Measurements from ENCODE around the gene ALB.
"Not testable (repeated sequence)": the region's sequence is repeated elsewhere in the genome, so short reads cannot be mapped to it uniquely, and the experiment has no call there.

ALB gene

DNA sequence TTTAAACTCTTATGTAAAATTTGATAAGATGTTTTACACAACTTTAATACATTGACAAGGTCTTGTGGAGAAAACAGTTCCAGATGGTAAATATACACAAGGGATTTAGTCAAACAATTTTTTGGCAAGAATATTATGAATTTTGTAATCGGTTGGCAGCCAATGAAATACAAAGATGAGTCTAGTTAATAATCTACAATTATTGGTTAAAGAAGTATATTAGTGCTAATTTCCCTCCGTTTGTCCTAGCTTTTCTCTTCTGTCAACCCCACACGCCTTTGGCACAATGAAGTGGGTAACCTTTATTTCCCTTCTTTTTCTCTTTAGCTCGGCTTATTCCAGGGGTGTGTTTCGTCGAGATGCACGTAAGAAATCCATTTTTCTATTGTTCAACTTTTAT lies at the start of gene ALB:
Gene ALB, plus strand, starts transcription at position 246 of the 400 bp plus-strand sequence. Its CDS starts 41 bp downstream, at position 287.
- DNase-seq (ENCODE audit: low read depth) = no peak

DNA sequence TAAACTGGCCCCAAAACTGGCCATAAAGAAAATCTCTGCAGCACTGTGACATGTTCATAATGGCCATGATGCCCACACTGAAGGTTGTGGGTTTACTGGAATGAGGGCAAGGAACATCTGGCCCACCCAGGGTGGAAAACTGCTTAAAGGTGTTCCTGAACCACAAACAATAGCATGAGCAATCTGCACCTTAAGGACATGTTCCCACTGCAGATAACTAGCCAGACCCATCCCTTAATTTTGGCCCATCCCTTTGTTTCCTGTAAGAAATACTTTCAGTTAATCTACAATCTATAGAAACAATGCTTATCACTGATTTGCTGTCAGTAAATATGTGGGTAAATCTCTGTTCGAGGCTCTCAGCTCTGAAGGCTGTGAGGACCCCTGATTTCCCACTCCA lies 46.9 kb upstream of the ALB start:
- not testable (repeated sequence) for DNase-seq (ENCODE audit: low read depth)

DNA sequence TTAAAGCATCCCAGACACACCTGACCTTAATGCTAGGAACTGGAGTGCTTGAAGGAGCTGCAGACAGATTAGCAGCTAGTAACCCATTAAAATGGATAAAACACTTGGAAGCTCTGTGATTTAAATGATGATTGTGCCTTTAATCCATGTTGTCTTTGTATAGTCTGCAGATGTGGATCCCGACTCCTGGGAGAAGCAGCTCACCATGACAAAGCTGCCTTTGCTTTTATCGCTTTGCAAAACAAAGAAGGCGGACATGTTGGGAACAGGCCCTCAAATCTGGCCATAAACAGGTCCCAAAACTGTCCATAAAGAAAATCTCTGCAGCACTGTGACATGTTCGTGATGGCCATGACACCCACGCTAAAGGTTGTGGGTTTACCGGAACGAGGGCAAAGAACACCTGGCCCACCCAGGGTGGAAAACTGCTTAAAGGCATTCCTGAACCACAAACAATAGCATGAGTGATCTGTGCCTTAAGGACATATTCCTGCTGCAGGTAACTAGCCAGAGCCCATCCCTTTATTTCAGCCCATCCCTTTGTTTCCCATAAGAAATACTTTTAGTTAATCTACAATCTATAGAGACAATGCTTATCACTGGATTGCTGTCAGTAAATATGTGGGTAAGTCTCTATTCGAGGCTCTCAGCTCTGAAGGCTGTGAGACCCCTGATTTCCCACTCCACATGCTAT lies 34.4 kb upstream of the ALB start:
- DNase-seq (ENCODE audit: low read depth) = not testable (repeated sequence)

DNA sequence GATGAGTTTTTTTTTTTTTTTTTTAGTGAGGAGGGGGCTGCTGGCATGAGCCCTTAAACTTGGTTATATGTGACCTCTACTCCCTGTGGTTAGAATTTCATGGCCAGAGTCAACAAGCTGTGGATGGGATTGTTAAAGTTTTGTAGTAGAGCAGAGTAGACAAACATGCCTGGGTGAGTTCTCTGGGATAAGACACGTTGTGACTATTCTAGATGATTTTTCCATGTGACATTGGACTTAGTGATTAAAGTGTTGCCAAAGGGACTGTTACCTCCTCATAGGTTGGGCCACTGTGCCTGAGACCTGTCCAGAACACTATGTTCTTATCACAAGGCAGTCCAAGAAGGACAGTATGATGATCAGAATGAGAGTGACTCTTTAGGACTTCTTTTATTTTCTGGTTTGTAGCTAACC lies 28.8 kb upstream of the ALB start:
- DNase-seq (ENCODE audit: low read depth) = no peak

DNA sequence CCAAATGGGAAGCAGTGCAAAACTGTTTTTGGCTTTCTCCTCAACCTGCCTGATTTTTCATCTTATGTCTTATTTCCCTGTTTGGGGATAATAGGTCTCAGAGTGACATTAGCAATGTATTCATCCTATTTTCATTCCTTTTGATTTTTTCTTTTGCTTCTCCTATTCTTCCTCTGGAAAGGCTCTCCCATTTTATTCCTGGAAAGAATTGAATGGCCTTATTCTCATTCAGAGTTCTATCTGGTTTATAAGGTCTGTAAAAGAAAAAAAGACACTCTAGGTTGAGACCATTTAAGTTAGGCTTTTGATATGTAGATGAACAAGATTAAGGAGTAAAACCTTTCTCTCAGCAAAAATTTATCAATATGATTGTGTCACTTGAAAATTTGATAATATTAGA lies 27.8 kb upstream of the ALB start:
- DNase-seq (ENCODE audit: low read depth) = no peak

DNA sequence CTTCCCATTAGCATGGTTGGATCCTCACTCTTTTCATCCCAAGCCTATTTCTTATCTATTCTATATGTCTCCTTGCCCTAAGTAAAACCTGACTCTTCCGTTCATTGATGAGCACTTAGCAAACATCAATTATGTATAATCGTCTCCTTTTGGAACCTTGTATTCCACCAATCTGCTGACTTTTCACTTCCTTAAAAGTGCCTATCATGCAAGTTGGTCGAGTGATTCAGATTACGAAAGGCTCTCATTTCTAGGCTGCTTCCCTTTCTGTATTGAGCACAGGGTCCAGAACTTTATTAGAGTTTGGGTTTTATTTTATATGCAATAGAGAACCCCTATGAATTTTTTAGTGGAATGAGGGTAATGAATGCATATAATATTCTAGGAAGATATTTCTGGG lies 27.1 kb upstream of the ALB start:
- no peak for DNase-seq (ENCODE audit: low read depth)

DNA sequence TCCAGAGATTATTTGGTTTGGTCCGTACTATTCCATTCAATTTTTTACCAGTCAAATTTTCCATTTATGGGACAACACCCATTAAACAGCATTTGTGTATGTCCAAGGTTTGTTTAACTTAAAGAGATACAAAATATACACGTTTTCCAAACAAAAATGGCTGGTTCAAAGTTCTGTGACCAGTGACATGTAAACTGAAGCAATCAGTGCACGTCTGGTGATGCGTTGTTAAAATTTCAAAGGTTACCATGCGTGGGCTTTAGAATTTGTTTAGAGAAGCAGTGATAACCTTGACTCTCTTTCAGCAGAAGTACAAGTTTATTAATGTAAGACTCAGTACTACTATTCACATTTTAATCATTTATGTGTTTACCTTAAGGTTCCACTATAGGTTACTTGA lies 25.2 kb upstream of the ALB start:
- DNase-seq (ENCODE audit: low read depth) = no peak

DNA sequence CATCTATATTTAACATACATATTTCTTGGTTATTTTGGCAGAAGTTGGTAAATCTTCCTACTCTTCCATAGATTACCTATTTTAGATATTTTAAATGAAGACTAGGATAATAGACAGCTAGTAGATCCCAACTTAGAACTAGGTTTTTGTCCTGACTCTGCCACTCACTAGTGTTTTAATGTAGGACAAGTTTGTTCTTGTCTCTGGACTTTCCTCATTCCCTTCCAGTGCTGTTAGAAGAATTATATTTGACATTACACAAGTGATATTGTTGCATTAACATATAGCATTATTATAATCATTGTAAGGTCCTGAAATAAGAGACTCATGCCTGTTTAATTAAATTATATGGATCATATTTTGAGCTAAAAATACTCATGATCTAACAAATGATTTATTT lies 24.1 kb upstream of the ALB start:
- DNase-seq (ENCODE audit: low read depth) = no peak

DNA sequence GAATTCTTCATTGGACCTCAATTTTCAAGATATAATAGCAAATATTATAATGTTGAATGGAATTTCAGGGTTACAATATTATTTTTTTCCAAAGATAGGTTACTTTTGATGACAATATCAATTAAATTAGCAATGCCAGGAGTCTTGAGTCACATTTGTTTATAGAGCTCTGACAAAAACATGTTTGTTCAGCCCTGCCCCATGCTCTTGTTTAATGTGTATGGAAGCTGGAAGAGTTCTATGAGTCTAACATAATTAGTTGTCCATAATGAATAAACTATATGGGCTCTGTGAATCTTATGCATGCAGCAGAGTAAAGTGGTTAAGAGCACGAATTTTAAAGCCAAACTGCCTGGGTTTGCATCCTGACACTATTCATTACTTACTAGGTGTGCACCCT lies 22.9 kb upstream of the ALB start:
- DNase-seq (ENCODE audit: low read depth) = no peak

DNA sequence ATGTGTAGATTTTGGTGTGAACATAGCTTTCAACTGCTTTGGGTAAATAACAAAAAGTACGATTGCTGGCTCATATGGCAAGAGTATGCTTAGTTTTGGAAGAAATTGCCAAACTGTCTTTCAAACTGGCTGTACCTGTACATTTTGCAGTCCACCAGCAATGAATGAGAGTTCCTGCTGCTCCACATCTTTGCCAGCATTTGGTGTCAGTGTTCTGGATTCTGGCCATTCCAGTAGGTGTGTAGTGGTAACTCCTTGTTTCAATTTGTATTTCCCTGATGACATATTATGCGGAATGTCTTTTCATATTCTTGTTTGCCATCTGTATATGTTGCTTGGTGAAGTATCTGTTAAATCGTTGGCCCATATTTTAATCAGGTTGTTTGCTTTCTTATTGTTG lies 20.6 kb upstream of the ALB start:
- DNase-seq (ENCODE audit: low read depth) = no peak

DNA sequence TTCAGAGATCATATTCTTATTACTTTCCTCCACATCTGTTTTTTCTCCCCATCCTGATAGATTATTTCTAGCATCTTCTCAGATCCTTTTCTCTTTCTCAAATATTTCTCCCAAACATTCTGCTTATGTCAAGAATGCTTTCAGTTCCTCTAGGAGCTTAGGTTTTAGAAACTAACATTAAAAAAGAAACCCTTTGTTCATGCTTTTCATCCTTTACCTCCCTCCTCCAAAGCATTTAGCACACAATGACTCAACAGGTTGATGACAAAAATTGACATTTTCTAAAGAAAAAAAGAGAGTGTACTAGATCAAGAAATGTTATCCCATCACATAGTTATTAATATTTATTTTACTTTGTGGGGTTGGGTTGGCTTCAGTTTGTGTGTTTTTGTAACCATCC lies 16.5 kb upstream of the ALB start:
- DNase-seq (ENCODE audit: low read depth) = no peak

DNA sequence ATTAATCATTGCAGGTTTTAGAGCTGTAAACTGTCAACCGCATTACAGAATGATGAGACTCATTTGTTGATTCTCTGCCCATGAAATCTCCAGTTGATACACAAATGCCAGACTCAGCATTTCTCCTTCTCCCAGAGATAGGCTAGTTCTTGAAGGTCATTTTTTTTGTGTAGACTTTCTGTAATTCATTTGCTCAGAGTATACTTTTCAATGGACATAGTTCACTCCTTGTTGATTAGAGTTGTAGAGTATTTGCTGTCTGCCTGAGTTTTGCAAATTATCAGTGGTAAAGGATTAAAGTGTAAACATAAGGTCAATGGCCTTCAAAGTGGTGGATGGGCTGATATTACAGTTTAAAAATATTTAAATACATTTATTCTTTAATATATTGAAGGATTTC lies 15.2 kb upstream of the ALB start:
- DNase-seq (ENCODE audit: low read depth) = no peak

DNA sequence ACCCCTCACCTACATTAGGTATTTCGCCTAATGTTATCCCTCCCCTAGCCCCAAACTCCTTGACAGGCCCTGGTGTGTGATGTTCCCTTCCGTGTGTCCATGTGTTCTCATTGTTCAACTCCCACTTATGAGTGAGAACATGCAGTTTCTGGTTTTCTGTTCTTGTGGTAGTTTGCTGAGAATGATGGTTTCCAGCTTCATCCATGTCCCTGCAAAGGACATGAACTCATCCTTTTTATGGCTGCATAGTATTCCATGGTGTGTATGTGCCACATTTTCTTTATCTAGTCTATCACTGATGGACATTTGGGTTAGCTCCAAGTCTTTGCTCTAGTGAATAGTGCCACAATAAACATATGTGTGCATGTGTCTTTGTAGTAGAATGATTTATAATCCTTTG lies 14.4 kb upstream of the ALB start:
- not testable (repeated sequence) for DNase-seq (ENCODE audit: low read depth)

DNA sequence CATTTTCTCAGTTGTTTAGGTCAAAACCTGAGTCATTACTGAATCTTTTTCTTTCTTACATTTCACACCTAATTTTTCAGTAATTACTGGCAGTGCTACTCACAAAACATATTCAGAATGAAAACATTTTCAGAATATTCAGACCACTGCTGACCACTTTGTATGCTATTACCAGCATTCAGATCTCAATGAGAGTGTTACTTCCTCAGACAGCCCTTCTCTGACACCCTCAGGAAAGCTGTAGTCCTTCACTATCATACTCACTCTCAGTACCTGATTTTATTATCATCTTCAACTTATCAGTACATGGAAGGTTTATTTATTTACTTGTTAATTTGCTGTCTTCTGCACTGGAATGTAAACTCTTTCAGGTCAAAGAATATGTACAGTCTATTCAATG lies 12.3 kb upstream of the ALB start:
- no peak for DNase-seq (ENCODE audit: low read depth)

DNA sequence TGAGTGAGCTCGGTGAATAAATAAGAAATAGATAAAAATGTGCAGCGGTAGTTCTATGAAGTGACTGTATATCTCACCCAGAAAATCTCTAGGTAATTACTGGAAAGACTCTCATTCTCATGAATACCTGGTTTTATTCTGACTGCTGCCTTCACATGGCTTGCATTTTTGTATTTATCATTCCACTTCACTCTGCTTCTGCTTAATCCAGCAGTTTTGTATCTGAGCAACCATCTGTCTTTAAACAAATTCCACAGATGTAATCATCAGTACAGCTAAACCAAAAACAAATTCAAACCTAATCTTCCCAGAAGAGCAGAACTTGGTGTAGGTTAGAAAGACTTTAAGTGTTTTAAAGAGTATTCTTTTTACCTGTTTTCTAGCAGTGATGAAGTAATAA lies 11.2 kb upstream of the ALB start:
- DNase-seq (ENCODE audit: low read depth) = peak; percentile 4

DNA sequence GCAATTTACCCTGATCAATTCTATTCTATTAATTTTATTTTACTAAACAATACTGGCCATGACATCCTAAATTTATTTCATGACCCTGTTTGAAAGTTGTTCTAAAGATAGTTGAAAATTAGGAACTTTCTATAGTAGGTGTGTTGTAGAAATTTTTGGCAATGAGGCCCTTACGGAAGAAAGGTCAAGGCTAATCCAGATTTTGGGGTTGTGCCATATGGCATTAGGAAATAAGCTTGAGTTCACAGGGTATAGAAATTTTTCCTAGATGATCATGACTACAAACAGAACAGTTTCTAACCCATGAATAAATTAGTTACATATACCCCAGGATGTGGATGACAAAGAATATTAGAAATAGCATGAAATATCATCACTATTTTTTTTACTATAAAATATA lies 7.8 kb upstream of the ALB start:
- DNase-seq (ENCODE audit: low read depth) = no peak

DNA sequence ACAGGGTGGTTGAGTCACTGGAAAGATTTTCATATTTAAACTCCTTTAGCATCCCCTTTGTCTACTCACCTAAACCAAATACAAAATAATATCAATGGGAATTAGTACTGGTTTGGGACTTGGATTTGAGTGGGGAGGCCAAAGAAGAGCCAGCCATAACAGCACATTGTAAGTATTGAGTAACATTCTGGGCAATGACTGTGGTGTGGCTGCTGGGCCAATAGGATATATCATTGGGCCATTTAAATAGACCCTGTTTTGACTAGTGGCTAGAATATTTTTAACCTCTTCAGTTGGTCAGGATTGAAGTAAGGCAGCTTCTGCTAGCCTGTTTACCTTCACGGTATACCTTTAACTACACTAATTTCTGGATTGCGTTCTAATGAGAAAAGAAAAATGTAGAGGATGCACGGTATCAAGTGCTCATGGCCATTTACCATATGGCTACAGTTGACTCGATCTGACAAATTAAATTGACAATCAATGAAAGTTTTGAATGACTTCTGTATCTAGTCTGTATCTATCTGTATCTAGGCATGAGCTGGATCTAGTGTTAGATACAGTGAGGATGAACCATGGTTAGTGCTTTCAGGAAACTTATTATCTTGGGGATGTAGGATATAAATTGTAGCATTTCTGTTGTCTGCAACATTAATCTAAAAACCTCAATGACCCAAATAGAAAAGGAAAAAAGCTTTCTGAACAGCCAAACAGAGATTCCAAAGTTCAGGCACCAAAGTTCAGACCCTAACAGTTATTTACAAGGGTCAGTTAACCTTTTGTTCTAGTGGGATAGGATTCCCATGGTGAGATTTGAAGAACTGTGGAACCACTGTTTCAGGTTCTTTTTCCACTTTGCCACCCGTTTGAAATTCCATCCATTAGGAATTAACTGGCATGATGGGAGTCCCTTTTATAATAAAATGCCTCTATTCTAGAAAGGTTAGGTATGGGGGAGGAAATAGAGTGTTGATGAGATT lies 6.8 kb upstream of the ALB start:
- no peak for DNase-seq (ENCODE audit: low read depth)

DNA sequence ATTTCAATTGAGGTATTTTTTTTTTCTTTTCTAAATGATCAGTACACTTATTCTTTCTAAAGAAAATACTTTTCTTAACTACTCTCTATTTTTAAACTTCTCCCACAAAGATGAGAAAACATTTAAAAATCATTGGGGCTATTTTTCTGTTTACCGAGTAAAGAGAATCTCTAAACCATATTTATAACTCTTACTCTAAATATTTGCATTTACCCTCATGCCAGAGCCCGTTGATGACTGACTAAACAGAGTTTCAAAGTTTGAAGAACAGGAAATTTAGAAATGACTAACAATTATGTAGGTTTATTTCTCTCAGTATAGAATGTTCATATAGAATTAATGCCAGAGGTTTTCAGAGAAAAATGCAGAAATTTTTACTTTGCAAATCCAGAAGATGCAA lies 2.7 kb upstream of the ALB start:
- DNase-seq (ENCODE audit: low read depth) = no peak

DNA sequence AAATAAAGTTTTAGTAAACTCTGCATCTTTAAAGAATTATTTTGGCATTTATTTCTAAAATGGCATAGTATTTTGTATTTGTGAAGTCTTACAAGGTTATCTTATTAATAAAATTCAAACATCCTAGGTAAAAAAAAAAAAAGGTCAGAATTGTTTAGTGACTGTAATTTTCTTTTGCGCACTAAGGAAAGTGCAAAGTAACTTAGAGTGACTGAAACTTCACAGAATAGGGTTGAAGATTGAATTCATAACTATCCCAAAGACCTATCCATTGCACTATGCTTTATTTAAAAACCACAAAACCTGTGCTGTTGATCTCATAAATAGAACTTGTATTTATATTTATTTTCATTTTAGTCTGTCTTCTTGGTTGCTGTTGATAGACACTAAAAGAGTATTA lies 370 bp downstream of the ALB start:
- no peak for DNase-seq (ENCODE audit: low read depth)

DNA sequence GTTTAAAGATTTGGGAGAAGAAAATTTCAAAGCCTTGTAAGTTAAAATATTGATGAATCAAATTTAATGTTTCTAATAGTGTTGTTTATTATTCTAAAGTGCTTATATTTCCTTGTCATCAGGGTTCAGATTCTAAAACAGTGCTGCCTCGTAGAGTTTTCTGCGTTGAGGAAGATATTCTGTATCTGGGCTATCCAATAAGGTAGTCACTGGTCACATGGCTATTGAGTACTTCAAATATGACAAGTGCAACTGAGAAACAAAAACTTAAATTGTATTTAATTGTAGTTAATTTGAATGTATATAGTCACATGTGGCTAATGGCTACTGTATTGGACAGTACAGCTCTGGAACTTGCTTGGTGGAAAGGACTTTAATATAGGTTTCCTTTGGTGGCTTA lies 1.1 kb downstream of the ALB start:
- no peak for DNase-seq (ENCODE audit: low read depth)

DNA sequence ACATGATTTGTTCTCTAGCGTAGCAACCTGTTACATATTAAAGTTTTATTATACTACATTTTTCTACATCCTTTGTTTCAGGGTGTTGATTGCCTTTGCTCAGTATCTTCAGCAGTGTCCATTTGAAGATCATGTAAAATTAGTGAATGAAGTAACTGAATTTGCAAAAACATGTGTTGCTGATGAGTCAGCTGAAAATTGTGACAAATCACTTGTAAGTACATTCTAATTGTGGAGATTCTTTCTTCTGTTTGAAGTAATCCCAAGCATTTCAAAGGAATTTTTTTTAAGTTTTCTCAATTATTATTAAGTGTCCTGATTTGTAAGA lies 2.4 kb downstream of the ALB start:
- DNase-seq (ENCODE audit: low read depth) = no peak

DNA sequence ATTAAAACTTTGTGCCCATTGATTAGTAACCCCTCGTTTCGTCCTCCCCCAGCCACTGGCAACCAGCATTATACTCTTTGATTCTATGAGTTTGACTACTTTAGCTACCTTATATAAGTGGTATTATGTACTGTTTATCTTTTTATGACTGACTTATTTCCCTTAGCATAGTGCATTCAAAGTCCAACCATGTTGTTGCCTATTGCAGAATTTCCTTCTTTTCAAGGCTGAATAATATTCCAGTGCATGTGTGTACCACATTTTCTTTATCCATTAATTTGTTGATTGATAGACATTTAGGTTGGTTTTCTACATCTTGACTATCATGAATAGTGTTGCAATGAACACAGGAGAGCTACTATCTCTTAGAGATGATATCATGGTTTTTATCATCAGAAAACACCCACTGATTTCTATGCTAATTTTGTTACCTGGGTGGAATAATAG lies 3.2 kb downstream of the ALB start:
- no peak for DNase-seq (ENCODE audit: low read depth)

DNA sequence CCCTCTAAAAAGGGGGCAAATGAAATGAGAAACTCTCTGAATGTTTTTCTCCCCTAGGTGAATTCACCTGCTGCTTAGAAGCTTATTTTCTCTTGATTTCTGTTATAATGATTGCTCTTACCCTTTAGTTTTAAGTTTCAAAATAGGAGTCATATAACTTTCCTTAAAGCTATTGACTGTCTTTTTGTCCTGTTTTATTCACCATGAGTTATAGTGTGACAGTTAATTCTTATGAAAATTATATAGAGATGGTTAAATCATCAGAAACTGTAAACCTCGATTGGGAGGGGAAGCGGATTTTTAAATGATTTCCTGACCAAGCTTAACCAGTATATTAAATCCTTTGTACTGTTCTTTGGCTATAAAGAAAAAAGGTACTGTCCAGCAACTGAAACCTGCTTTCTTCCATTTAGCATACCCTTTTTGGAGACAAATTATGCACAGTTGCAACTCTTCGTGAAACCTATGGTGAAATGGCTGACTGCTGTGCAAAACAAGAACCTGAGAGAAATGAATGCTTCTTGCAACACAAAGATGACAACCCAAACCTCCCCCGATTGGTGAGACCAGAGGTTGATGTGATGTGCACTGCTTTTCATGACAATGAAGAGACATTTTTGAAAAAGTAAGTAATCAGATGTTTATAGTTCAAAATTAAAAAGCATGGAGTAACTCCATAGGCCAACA lies 4.2 kb downstream of the ALB start:
- no peak for DNase-seq (ENCODE audit: low read depth)
